ENCODE results near the gene DEK.

GRCh38 chr6:18209539-18210197, 54.7 kb downstream of the DEK start:
- TF ChIP-seq TAF1 (IDR thresholded peaks at IDR 0.05; ENCODE audit: low read depth, low read length) (no peak), POU2F2 (IDR thresholded peaks at IDR 0.05; ENCODE audit: low read depth, low read length) (no peak), POLR2AphosphoS5 (IDR thresholded peaks at IDR 0.05; ENCODE audit: low read depth, low read length) (no peak), POLR2A (IDR thresholded peaks at IDR 0.05; ENCODE audit: low read depth, low read length) (no peak), PAX5 (IDR thresholded peaks at IDR 0.05; ENCODE audit: insufficient read depth, low read length, severe bottlenecking) (no peak)

Data from GM12891 (cell line).